Pulmonary artery endothelial cell (primary cell): Measurements from ENCODE around the gene LNX1. TPM values are rescaled to one million over a fixed set of nuclear protein-coding genes. Genes with fewer than 3 reads are reported as not detected.
"Not testable (repeated sequence)": the region's sequence is repeated elsewhere in the genome, so short reads cannot be mapped to it uniquely, and the experiment has no call there.

Source experiments
- DNase-seq: peaks from one replicate; pipeline ENCODE4 v3.0.0-alpha.2; 2011; ENCODE audit warnings: low read depth, low spot score
- total RNA-seq: library from RNA; depleted of rRNA; stranded (reverse); fragments of >200 nt; gene quantifications from 2 replicates; pipeline ENCODE4 v1.2.3, GENCODE V29; 2014

Gene LNX1
- total RNA-seq, 1 donor from 2014 or later: 6.1 TPM

DNA sequence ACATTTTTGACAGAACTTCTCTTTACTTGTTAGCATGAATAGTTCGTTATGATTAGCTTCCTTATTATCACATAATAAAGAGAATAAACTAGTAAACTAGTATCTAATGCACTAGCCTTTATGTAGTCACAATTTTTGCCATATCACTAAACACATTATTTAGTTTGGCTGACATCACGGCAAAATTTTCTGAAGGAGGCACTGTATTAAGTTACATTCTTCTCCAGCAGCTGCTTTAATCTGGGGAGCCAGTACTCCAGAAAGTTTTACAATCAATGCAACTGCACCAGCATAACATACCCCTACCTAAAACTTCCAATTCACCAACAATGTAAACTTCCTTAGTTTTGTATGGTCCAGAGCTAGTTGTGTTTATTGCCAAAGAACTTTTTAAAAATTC, 126.0 kb downstream of the LNX1 start:
- no peak for DNase-seq

DNA sequence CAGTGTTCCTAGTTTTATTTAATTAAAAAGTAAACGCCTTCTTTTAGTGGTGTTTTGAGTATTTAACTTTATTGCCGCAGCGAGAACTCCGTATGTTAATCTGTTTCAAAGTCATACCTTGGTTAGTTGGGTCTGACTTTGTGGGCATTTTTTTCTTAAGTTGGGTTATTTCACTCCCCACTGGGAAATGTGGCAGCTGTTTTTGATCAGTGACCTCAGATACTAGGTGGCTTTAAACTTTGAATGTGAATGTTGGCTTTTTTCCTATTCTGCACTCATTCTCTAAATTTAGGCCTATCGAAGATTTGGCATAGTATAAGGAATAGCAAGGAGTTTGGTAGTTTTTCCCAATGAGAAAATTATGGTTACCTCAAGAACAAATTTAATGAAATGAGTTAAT, 127.9 kb downstream of the LNX1 start:
- no peak for DNase-seq

DNA sequence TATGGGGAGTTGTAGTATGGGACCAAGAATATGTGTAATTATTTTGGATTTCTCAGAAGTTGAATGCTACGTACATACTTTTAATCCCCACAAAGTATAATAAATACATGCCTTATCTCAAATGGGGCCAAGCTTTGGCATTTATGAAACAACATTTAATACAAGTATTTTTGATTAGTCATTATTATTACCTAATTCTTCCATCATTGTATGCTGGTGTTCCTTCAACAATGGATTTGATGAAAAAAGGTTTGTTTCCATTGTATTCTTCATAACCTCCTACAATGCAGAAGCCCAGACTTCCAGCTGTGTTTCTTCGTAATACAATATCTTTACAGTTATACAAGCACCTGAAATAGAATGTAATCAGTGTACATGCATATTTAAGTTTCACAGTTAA, 130.0 kb downstream of the LNX1 start:
- no peak for DNase-seq

- no peak for DNase-seq
These were observed 131.7 kb downstream of the LNX1 start for GRCh38 chr4:53459548-53459947.

- DNase-seq: no peak
These were observed 135.1 kb downstream of the LNX1 start for GRCh38 chr4:53456178-53456577.

GRCh38 chr4:53455766-53456165, 135.5 kb downstream of the LNX1 start:
- no peak for DNase-seq

DNA sequence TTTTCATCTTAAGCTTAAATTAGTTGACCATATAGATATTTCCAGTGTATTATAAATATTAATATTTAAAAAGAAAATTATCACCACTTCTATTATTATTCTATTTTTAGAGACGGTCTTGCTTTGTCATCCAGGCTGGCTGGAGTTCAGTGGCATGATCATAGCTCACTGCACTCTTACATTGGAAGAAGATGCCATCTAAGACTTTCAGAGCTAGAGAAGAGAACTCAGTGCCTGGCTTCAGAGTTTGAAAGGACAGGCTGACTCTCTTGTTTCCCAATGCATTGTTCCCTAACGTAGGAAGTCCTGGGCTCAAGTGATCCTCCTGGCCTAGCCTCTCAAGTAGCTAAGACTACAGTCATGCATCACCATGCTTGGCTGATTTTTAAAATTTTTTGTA, 137.9 kb downstream of the LNX1 start:
- no peak for DNase-seq

GRCh38 chr4:53450773-53451172, 140.5 kb downstream of the LNX1 start:
- no peak for DNase-seq

GRCh38 chr4:53444954-53445353, 146.3 kb downstream of the LNX1 start:
- DNase-seq: no peak

DNA sequence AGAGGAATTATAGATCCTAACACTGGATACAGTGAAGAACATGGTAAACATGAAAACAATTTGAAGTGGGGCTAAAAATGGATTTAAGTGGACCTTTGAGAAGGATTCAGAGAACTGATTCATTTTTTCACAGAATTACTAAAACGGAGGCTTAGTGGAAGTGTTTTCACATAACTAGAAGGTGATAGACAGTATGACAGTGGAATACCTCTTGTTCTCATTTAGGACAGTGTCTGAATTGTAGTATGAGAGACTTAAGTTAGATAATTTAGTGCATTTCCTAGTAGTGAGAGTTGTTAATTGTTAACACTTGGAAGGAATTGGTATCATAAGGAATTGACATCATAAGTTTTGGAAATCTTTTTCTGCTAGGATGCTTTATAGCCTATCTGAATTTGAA, 149.7 kb downstream of the LNX1 start:
- DNase-seq: no peak

DNA sequence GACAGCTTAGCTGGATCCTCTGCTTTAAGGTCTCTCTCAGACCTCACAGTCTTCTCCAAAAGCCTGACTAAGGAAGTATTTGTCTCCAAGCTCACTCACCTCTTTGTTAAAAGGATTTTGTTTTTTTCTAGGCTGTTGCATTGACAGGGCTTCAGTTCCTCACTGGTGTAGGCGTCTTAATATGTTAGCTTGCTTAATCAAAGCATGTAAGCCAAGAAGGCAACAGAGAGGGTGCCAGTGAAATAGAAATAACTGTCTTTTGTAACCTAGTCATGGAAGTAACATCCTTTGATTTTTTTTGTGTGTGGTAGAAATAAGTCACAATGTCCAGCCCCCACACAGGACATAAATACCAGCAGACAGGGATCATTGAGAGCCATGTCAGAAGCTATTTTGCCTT, 155.0 kb downstream of the LNX1 start:
- DNase-seq: no peak

DNA sequence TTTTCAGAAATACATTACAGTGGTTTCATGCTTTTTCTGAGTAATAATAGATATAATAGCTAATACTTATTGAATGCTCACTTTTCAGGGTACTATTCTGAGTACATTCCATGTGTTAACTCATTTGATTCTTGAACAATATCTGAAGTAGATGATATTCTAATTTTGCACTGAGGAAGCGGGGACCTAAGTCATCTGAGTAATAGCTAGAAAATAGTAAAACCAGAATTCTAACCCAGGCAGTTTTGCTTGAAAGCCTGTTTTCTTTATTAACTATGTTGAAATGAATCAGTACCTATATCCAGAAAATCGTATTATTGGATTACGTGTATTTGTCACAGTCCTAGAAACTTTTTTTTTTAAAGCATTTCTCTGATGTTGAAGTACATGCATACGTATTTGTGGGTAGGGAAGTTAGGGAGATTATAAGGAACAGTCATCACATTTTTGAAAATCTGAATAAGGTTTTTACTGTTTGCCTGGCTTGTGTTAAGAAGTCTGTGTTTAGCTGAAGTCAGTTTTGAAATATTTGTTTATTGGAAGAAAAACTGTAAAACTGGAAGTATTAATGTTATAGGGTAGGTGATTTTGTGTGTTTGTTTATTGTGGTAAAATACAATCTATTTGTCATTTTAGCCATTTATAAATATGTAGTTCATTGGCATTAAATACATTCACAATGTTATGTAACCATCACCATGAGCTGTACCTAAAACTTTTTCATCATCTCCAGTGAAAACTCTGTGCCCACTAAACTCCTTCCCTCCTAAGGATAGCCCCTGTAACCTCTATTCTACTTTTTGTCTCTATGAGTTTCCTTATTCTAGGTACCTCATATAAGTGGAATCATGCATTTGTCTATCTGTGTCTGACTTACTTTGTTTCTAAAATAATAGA, 158.5 kb downstream of the LNX1 start:
- DNase-seq: no peak

DNA sequence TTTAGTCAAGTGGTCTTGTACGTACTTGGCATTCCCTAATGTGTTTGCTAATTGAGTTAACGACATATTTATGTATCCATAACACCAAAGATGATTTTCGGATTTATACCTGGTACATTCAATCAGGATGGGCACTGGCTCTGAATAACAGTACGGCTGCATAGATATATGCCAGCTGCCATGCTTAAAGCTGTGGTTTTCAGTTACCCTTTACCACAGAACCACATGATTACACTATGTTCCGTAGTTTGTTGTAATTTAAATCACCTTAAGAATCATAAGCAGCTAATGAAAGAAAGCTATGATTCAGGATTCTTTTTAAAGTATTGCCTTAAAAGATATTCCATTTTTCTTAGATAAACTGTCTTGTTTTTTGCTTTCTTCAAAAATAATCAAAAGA, 160.2 kb downstream of the LNX1 start:
- DNase-seq: no peak

DNA sequence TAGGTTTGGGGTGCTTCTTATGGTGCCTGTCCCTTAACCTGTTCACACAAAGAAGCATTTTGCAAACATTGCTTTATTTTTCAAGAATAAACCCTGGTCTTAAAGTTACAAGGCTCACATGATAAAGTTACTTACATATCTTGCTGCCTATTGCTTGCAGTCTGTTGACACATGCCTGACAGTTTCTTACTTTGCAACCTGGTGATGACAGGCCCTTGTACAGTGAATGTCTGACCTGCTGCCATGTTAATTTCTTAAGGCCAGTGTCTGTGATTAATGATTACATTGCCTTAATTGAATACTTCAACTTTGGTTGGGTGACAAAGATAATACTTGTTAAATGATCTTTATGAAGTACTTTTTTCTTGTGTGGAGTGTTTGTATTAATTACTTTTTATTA, 163.9 kb downstream of the LNX1 start:
- DNase-seq: no peak

GRCh38 chr4:53424280-53424679, 167.0 kb downstream of the LNX1 start:
- DNase-seq: no peak

GRCh38 chr4:53422367-53422766, 168.9 kb downstream of the LNX1 start:
- DNase-seq: no peak

GRCh38 chr4:53421791-53422190, 169.5 kb downstream of the LNX1 start:
- DNase-seq: no peak

GRCh38 chr4:53419208-53419607, 172.1 kb downstream of the LNX1 start:
- DNase-seq: no peak

GRCh38 chr4:53409479-53409878, 181.8 kb downstream of the LNX1 start:
- not testable (repeated sequence) for DNase-seq
